ENCODE data around the gene MRI1.

DNA sequence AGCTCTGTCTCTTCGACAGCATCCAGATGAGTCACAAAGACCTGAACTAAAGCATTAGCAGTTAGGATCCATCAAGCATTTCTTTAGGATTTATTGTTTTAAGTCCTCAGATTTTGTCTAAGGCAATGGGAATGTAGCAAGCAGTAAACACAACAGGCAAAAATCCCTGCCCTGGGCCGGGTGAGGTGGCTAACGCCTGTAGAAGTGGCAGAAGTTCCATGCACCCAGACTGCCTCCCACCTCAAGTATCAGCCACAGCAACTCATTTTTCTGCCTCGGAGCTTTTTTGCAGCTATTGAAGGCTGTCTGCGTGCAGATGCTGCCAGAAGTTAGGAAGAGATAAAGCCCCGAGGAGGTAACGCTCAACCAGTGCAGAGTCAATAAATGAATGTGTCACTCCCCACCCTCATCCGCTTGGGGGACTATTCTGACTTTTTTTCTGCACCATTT lies 47.1 kb upstream of the MRI1 start:
- TF ChIP-seq CREB1 (IDR thresholded peaks at IDR 0.05; ENCODE audit: low read depth) (no peak), TAF1 (IDR thresholded peaks at IDR 0.05; ENCODE audit: low read depth) (no peak), FOXM1 (IDR thresholded peaks at IDR 0.05; ENCODE audit: borderline replicate concordance, low read depth) (no peak)

All from Ishikawa (cell line).